ENCODE results near the gene HLA-DPB1.

- no peak for TF ChIP-seq CTCF (IDR thresholded peaks at IDR 0.05)
- no peak for TF ChIP-seq POLR2A (IDR thresholded peaks at IDR 0.05)
- no peak for TF ChIP-seq POLR2AphosphoS5 (IDR thresholded peaks at IDR 0.05)
Measured at GRCh38 chr6:33113755-33114154, 38.0 kb downstream of the HLA-DPB1 start.
